HepG2 (cell line): ENCODE data around the gene PFN1. TPM values are rescaled to one million over a fixed set of nuclear protein-coding genes. Genes with fewer than 3 reads are reported as not detected.

Experiments used
- CEBPB ChIP-seq: IDR thresholded peaks from 2 replicates; pipeline ENCODE4 v1.6.1; 2011; ENCODE audit warnings: low read depth, low read length, improper control_type of control experiment, borderline replicate concordance
- ELF3 ChIP-seq: IDR thresholded peaks from 2 replicates; pipeline ENCODE4 v1.6.1; 2016; ENCODE audit warnings: missing genetic modification reagents, missing compliant biosample characterization
- GPBP1L1 ChIP-seq: sonication (generic); formaldehyde crosslinking; IDR thresholded peaks from 2 replicates; pipeline ENCODE4 v1.5.0; 2020; ENCODE audit warnings: mild to moderate bottlenecking, missing genetic modification reagents
- GTF2F1 ChIP-seq: fragments of 150-350 bp; IDR thresholded peaks from 2 replicates; pipeline ENCODE4 v1.6.1; 2014; ENCODE audit warnings: low read length
- KIAA2018 ChIP-seq: sonication (generic); formaldehyde crosslinking; IDR thresholded peaks from 2 replicates; pipeline ENCODE4 v1.5.0; 2020; ENCODE audit warnings: mild to moderate bottlenecking, missing genetic modification reagents, borderline replicate concordance
- MXI1 ChIP-seq: IDR thresholded peaks from 3 replicates; pipeline ENCODE4 v1.6.1; 2012; ENCODE audit warnings: low read depth, low read length, inconsistent platforms, borderline replicate concordance
- MYC ChIP-seq: sonication (generic); formaldehyde crosslinking; IDR thresholded peaks from 2 replicates; pipeline ENCODE4 v1.9.0; 2021; ENCODE audit warnings: missing genetic modification reagents, borderline replicate concordance
- PRDM10 ChIP-seq: sonication (generic); formaldehyde crosslinking; IDR thresholded peaks from 2 replicates; pipeline ENCODE4 v1.4.0; 2020; ENCODE audit warnings: low read depth, missing genetic modification reagents
- SRSF9 ChIP-seq: fragments of 200-400 bp; formaldehyde crosslinking; IDR thresholded peaks from 2 replicates; pipeline ENCODE4 v1.6.1; 2018; ENCODE audit warnings: borderline replicate concordance, mild to moderate bottlenecking, low read depth, low read length; ENCODE audit not compliant: insufficient read depth, poor library complexity, severe bottlenecking
- STAT5B ChIP-seq: sonication (generic); formaldehyde crosslinking; IDR thresholded peaks from 2 replicates; pipeline ENCODE4 v1.4.0; 2020; ENCODE audit warnings: missing genetic modification reagents
- TMF1 ChIP-seq: sonication (generic); formaldehyde crosslinking; IDR thresholded peaks from 2 replicates; pipeline ENCODE4 v1.8.1; 2022; ENCODE audit warnings: low read depth, missing genetic modification reagents
- ZNF260 ChIP-seq: sonication (generic); formaldehyde crosslinking; IDR thresholded peaks from 2 replicates; pipeline ENCODE4 v1.4.0; 2020; ENCODE audit warnings: missing genetic modification reagents, low read depth, mild to moderate bottlenecking, borderline replicate concordance
- ZNF576 ChIP-seq: sonication (generic); formaldehyde crosslinking; IDR thresholded peaks from 2 replicates; pipeline ENCODE4 v1.4.0; 2020; ENCODE audit warnings: mild to moderate bottlenecking, missing genetic modification reagents
- ZNF746 ChIP-seq: sonication (generic); formaldehyde crosslinking; IDR thresholded peaks from 2 replicates; pipeline ENCODE4 v1.8.0; 2022; ENCODE audit warnings: mild to moderate bottlenecking, missing genetic modification reagents
- ZNF768 ChIP-seq: sonication (generic); formaldehyde crosslinking; IDR thresholded peaks from 2 replicates; pipeline ENCODE4 v1.4.0; 2020; ENCODE audit warnings: missing genetic modification reagents
- polyA plus RNA-seq, 8 experiments: library from polyadenylated mRNA; depleted of rRNA in 3 of 8; stranded (reverse) in 7 of 8; unstranded in 1 of 8; fragments of >200 nt; fragmentation: Illumina TruSeq in 4 of 8; extraction: Trizol in 4 of 8; gene quantifications; 2 replicates each; pipeline versions ENCODE4 v1.2.1 to v1.2.3, GENCODE V29; 2011 to 2016; ENCODE audit warnings: low read depth in 4 of 8, missing spikeins in 1 of 8, mixed read lengths in 1 of 8; ENCODE audit not compliant: insufficient read depth in 1 of 8
- total RNA-seq, 5 experiments: library from RNA; depleted of rRNA; stranded (reverse); fragments of >200 nt; fragmentation: Illumina TruSeq; extraction: Trizol; gene quantifications; 2 replicates each; pipeline ENCODE4 v1.2.3, GENCODE V29; 2016; ENCODE audit warnings: low read depth in 1 of 5

The PFN1 gene
- total and polyA plus RNA-seq, 2 of the 13 experiments (the other 11 are each of a cell fraction or from before 2014, with no cell fraction given): 494 to 613 TPM

- no peak for TF ChIP-seq KIAA2018 (CRISPR knock-in tag)
- no peak for TF ChIP-seq MXI1
- peak; percentile 47; the same call in 1 of the 2 replicates for TF ChIP-seq MYC
- TF ChIP-seq ELF3 (CRISPR knock-in tag): 0 out of 2 replicates have a peak, but pooled peaks have one; percentile 19
- TF ChIP-seq CEBPB: no peak
- TF ChIP-seq ZNF746 (CRISPR knock-in tag): no peak
- TF ChIP-seq GTF2F1: no peak
- no peak for TF ChIP-seq ZNF768 (CRISPR knock-in tag)
- TF ChIP-seq ZNF260 (CRISPR knock-in tag): no peak
- TF ChIP-seq ZNF576: no peak
- no peak for TF ChIP-seq PRDM10 (CRISPR knock-in tag)
- no peak for TF ChIP-seq GPBP1L1 (CRISPR knock-in tag)
- no peak for TF ChIP-seq TMF1 (CRISPR knock-in tag)
- no peak for TF ChIP-seq STAT5B
- TF ChIP-seq SRSF9: no peak
Observed at GRCh38 chr17:4934173-4934979, 14.0 kb downstream of the PFN1 start (continued).
